Urothelium cell line (cell line): ENCODE data around the gene COL27A1.
A peak's percentile ranks its signal among the peaks of the same experiment; 100 is the strongest.

ENCODE experiments used
- DNase-seq: peaks from one replicate; pipeline ENCODE4 v3.0.0; 2011; ENCODE audit warnings: low spot score, mixed read lengths
- FAIRE-seq: peaks from 2 replicates; lab custom pipeline; 2011; peaks lifted over from hg19 to GRCh38; lab: Jason Lieb, UNC

Gene COL27A1

GRCh38 chr9:114348261-114348905, 193.0 kb downstream of the COL27A1 start:
- no peak for DNase-seq
- FAIRE-seq, result no peak

GRCh38 chr9:114348906-114349482, 193.7 kb downstream of the COL27A1 start:
- peak; percentile 89 for DNase-seq
- FAIRE-seq, result no peak

DNA sequence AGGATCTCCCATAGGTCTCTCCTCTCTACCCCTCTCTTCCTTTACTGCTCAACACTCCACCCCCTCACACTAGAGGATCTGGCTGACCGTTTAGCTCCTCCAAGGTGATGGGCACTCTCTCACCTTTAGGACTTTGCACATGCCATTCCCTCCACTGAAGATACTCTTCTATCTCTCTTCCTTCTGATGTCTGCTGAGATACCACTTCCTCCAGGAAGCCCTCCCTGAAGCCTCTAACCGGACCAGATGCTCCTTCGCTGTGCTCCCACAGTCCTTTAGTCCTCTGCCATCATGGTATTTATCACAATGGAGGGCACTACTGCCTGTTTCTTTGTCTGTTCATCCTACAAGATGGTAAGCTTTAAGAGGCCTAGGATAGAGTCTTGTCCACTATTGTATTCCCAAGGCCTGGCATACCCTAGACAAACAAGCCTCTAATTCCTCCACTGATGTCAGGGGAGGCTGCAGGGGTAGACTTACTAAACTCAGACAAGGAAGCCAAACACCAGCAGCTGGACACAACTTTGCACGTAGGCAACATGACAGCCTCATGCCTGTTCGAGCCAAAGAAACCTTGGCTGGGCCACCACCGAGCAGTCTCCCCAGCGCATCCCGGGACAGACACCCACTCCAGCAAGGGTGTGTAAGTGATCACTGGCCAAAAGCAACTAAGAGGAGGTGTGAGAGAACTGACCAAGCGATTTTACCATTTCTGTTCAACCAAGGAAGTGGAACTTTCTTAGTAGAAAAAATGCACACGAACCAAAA, 194.6 kb downstream of the COL27A1 start:
- FAIRE-seq (no peak), DNase-seq (no peak)

DNA sequence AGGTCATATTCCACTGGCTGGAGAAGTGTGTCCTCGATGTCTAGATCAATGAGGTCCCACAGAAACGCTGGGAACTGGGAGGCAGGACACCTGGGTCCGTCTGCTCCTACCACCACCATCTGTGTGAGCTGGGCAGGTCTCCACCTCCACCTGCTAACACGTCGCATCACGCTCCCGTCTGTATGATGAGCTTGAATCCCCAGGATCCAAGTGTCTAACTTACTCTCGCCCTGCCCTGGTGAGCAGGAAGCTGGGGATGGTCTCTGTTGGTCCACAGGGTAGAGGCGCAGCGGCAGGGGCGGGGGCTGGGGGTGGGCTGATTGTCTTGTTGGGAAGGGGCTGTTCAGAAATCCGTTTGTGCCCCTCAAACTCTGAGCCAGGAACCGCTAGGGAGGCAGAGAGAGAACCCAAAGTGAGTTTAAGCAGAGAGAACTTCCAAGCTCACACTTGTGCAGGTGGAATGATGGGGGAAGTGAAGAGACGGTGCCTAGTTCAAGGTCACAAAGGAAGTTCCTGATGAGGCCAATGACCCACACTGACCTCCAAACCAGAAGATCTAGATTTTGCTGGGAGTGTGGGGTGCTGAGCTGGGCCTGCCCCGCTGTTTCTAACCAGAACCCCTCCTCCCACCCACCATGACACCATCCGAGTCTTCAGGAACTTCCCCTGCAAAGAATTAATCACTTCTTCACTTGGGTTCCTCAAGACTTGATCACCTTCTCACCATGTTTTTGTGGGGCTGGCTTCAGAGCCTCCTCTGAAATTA, 195.5 kb downstream of the COL27A1 start:
- FAIRE-seq (peak; percentile 59), DNase-seq (no peak)

- DNase-seq (no peak), FAIRE-seq (no peak)
These were observed 196.6 kb downstream of the COL27A1 start for GRCh38 chr9:114351932-114352331.

DNA sequence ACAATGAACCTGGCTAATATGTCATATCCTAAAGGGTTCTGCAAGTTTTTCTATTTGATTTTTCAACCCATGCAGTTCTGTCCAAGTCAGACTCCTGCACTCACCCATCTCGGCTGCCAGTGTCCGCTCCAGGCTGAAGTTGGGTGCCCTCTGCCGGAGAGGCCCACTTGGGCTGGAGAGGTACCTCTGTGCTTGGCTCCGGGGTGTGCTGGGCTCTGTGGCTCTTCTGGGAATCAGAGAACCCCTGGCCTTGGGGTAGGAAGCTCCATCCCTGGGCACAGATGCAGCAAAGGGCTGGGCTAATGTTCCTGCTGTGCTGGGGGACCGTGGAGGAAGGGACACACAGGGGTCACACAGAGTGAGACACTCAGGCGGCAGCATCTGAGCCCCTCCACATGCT, 200.5 kb downstream of the COL27A1 start:
- DNase-seq, result no peak
- no peak for FAIRE-seq

- FAIRE-seq (no peak), DNase-seq (no peak)
These were observed 201.5 kb downstream of the COL27A1 start for GRCh38 chr9:114356792-114357191.

DNA sequence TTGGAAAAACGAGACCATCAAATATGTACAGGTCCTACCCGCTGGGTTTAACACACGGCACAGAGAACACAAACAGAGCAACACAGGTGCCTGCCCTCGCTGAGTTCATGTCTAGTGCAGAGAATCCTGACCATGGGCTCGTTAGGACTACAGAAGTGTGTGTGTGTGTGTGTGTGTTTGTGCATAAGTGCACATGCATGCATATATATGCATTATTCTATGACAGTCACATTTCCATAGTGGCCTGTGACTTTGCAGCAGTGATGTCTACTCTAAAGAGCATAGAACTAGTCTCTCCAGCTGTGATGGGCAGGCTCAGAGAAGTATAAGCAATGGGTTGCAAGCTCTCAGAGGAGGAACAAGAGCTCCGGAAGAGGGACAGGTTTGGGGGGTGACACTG, 202.0 kb downstream of the COL27A1 start:
- no peak for DNase-seq
- FAIRE-seq, result no peak

- no peak for FAIRE-seq
- DNase-seq, result no peak
These were observed 202.6 kb downstream of the COL27A1 start for GRCh38 chr9:114357911-114358328.

DNA sequence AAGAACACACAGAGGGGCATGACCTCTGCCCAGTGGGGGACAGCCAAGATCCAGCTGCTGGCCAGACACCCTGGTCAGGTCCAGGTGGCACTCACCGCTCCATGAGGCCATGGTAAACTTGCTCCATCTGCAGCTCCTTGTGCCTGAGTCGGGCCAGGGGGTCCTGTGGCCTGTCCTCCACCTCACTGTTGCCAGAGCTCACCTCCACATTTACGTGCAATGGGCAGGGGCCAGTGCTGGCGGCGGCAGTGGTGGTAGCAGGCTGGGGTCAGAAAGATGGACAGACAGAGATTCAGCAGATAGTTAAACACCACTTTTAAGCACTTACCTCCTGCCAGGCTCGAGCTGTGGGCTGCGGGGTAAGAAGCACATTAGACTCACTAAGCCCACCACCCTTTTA, 204.5 kb downstream of the COL27A1 start:
- DNase-seq (no peak), FAIRE-seq (no peak)

DNA sequence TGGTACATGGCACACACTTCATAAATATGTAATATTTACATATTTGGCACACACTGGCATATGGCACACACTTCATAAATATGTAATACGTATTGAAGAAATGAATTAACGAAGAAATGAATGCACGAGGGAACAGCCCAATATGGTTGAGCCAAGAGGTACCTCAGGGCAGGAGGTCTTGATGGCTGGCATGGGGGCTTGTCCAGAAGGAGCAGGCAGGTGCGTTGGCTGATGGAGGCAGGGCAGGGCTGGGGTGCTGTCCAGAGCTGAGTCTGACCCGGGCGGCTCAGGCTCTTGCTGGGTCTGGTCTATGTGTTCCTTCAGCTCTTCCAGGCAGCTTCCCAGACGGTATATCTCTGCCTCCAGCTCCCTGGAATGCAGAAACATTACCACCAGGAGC, 206.2 kb downstream of the COL27A1 start:
- FAIRE-seq (no peak), DNase-seq (no peak)
